HG03439 (cell line): ENCODE measurements around the gene VEGFB.

Experiments
- ATAC-seq: cut with Tn5 transposase; IDR thresholded peaks from one replicate; pipeline ENCODE4 v1.9.1; 2021; ENCODE audit warnings: mild to moderate bottlenecking, moderate library complexity; ENCODE audit not compliant: unreplicated experiment

The VEGFB gene, protein sequence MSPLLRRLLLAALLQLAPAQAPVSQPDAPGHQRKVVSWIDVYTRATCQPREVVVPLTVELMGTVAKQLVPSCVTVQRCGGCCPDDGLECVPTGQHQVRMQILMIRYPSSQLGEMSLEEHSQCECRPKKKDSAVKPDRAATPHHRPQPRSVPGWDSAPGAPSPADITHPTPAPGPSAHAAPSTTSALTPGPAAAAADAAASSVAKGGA

DNA sequence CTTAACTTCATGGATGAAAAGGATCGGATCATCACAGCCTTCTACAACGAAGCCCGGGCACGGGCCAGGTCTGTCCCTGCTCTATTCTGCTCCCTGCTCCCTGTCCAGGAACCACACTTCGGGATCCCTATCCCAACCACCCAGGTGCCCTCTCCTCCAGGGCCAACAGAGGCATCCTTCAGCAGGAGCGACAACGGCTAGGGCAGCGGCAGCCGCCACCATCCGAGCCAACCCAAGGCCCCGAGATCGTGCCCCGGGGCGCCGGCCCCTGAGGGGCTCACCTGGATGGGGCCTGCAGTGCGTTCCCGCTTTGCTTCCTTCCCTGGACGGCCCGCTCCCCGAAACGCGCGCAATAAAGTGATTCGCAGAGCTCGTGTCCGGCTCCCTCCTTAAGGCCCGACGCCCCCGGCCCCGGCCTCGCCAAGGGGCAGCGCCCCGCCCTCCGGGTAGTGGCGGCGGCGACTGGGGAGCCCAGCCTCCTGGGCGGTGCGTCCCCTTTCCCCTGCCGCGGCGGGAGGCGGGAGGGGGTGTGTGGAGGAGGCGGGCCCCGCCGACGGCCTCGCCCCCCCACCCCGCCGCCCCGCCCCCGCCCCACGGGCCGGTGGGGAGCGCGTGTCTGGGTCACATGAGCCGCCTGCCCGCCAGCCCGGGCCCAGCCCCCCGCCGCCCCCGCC, at the start of gene VEGFB:
VEGFB (plus strand) TSS at position 672 of the 674 bp plus-strand sequence. CDS start 250 bp downstream, outside the sequence.
- ATAC-seq = peak; percentile 29

DNA sequence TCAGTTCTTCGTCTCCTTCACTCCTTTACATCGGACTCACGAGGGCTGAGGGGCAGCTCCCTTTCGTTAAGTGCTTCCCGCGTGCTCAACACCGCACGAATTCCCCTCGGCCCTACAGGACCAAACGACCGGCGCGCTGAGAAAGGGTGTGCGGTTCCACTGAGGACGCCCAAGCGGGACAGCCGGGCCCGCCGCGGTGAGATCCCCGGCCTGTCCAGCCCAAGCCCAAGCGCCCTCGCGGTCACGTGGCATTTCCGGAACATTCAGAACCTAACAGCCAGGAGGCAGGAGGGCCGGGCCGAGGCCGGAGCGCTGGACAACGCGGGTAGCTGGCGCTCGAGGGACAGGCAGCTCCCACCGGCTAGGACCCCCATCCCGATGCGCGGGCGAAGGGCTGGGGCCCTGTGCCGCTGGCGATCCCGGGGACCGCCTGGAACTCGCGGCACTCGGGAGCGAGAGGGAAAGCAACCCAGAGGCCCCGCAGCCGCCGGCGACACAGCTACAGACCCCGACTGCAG, 49.1 kb upstream of the VEGFB start:
- ATAC-seq = peak; percentile 29

DNA sequence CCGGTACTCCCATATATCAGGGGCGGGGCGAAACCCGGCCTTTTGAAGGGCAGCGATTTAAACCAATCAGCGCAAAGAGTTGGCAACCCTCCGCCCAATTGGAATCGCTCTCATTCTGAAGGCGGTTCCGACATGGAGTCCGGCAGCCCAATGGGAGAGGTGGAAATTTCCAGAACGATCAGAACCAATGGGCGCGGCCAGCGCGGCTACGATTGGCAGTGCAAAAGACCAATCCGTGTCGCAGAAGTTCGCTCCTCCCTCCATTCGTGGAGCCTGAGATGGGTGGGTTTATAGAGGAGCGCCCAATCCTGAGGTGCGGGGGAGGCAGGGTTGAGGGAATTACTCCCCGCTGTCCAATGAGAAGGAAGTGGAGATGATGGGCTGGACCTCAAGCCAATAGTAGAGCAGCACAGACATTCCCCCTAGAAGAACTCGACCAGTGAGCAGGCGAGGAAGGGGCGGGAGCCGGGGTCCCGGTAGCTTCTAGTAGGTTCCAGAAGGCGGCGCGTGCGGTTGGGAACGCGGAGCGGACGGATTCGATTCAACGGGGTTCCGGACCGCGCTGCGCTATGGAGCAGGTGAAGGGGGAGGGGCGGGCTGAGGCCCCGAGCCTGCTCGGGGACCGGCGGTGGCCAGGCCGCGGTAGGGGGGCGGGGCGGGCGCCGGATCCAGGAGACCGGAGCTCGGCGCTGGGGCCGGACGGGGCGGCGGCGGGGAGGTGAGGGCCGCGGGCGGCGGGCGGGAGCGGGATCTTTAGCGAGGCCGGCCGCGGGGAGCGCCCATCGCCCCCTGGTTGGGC, 48.5 kb upstream of the VEGFB start, which contains the start of gene STIP1:
STIP1 (plus strand) TSS at position 479 of the 799 bp plus-strand sequence; CDS start at position 570, 91 bp downstream.
- ATAC-seq = peak; percentile 86

DNA sequence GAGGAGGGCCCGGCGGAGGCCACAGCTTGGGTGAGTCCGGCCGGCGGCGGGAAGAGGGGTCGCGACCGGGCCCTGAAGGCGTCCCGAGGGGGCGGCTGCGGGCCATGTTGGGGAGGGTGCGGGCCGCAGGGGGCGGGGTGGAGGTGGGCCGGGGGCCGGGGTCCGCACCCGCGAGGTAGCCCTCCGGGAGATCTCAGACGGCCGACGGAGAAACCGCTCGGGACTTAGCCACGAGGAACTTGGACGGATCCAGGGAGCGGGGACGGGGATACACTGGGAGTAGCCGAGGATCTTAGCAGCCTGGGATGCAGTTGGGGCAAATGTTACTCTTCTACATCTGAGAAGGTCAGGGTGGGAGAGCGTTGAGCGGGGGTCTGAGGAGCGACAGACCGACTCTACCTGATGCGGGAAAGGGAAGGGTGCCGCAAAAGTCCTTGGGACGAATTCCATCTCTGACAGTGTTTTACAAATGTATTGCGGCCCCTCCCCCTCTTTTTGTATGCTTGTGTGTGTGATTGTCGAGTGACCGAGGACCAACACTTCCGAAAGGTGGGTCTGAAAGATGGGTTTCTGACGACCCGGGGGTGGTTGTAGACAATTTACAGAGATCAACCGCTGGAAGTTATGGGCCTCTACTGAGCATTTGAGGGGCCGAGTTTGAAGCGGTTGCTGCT, 47.8 kb upstream of the VEGFB start:
- no peak for ATAC-seq

DNA sequence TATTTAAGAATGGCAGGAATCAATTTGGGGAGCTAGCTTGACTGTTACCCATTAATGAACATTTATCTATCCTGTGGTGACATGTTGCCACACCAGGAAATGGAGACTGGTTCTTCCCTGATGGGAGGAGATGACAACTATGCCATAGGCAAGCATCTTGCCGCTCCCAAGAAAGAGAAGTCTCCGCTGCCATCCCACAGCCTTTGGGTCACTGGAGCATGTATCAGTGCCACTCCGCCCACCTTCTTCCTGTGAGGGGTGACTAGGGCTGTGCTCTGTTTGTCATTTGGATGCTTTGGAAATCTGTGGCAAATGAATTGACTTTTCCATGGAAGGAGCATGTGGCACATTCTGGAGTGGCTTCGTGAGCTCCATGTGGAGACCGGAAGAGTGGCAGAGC, 42.0 kb upstream of the VEGFB start:
- no peak for ATAC-seq

DNA sequence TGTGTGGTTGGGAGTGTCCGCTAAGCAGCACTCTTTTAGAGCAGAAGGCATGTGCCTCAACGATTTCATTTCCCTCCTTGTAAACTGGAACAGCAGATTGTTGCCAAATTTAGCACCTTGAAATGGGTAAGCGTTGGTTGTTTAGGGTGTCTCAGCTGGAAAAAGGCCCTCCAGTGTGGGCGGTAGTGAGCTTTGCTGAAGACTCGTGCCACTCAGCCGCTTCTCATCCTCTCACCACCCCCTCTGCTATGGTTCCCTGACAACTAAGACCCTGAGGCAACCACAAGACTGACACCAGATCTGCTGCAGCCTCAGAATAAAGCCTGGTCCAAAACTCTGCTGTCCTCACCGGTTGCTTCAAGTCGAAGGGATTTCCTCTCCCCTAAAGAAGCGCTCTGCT, 37.8 kb upstream of the VEGFB start:
- ATAC-seq = no peak

DNA sequence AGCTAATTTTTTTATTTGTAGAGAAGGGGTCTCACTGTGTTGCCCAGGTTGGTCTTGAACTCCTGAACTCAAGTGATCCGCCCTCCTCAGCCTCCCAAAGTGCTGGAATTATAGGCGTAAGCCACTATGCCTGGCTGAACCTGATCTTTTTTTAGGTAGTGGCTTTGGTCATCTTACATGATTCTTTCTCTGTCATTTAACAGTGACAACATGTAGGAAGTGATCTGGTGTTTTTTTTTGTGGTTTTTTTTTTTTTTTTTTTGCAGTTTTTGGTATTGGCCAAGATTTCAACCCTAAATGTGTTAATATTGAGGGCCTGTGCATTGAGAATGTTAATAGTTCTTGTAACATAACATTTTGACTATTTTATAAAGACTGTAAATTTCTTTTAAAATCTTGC, 35.9 kb upstream of the VEGFB start:
- no peak for ATAC-seq

DNA sequence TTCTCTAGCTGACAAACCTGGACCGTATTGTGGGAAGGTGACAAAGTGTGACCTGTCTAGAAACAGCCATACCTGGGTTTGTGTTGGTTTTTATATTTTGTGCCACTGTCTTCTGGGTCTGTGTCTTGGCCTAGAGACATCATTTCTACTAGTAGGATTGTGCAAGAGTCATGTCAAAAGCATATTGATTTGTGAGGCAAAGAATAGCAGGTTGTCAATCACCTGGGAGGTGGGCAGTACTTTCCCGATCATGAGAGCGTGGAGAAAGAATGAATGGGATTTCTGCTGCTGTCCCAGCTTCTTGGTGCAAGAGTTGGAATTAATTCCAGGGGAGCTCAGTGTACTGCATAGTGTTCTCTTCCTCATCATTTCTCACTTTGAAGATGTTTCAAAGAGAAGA, 32.8 kb upstream of the VEGFB start:
- ATAC-seq = no peak

DNA sequence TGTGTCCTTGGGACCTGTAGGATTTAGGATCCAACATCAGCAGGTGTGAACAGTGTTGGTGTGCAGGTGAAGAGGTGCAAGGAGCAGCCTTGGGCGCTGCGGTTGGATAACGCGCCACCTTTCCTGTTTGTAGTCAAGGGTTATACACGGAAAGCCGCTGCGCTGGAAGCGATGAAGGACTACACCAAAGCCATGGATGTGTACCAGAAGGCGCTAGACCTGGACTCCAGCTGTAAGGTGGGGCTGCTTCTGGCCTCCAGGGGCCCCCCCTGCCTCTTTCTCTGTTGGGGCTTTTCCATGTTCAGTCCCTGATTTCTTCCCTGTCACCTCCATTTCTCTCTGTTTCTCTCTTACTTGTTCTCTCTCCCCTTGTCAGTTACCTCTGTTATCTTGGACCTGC, 31.4 kb upstream of the VEGFB start:
- ATAC-seq = no peak

DNA sequence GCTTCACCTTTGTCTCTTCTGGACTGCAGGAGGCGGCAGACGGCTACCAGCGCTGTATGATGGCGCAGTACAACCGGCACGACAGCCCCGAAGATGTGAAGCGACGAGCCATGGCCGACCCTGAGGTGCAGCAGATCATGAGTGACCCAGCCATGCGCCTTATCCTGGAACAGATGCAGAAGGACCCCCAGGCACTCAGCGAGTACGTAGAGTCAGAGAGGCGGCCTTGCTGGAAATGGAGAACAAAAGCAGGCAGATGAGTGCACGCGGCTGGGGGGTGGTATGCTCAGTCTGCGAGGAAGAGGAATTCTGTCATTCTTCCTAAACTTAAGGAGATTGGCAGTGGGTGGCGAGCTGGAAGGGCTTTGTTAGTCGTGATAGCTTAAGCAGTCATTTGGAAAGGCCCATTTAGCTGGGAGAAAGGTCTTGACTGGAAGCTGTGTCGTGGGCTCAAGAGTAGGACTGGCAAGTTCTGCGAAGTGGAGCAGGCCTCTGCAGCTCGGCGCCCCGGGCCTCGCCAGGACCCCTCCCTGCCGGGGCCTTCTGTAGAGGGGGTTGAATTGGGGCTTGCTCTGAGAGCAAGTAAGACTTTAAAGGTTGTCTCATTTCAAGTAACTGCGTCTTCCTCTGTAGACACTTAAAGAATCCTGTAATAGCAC, 30.8 kb upstream of the VEGFB start:
- ATAC-seq = no peak

DNA sequence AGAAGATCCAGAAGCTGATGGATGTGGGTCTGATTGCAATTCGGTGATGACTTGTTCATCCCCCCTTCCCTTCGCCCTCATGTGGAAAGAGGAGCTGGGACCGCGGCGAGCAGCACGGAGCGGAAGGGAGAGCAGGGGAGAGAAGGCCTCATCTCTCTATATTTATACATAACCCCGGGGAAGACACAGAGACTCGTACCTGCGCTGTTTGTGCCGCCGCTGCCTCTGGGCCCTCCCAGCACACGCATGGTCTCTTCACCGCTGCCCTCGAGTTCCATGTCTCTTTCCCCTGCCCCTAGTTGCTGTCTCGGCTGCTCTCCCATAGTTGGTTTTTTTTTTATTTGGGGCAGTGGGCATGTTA, 30.3 kb upstream of the VEGFB start:
- no peak for ATAC-seq

DNA sequence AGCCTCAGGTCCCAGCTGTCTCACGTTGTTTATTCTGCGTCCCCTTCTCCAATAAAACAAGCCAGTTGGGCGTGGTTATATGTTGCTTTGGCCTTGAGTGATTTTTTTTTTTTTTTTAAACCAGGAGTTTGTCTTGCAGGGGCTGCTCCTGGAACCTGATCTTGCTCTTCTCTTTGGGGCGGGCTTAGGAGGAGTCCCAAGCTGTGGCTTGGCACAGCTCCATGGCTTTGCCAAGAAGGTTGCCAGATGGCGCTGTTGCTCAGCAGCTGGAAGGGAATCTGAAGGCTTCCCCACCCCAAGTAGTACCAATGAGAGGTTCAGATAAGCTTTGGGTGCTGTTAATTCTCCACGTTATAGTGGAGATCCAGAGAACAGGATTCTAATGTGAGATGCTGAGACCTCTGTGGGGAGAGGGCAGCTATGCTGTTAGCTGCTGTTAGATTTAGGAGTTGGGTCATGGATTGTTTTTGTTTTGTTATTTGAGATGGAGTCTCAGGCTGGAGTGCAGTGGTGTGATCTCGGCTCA, 29.9 kb upstream of the VEGFB start:
- ATAC-seq = no peak

DNA sequence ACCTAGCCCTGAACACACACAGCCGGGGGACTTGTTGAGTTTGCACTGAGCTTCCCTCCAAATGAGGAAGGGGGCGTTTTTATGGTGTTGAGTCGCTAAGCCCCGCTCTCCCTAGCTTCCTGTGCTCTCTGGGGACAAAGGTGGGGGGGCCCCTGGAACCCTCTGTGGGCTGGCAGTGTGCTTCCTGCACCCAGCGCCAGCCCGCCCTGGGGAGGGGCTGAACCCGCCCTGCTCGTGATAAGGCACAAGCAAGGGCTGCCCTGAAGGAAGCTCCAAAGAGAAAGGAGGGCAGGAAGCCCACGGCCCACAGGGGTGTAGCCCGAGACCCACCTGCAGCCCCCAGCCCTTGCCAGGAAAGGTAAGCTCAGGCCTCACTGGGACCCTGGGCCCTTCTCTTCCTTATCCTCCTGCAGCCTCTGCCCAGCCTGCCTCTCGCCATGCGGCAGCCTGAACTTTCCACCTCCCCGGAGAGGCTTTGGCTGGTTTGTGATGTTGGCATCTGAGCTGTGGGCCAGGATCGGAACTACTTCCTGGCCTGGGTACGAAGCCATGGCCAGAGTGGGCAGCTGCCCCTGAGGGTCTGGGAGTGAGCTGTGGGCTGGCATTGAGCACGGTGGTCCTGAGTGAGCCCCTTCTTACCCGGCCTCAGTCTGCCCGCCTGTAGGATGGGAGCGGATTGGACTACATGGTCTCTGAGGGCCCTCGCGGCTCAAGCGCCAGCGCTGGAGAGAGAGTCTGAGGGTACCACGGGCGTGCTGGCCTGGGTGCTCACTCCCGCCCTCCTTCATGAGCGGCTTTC, 27.7 kb upstream of the VEGFB start, which contains the start of gene FERMT3:
FERMT3 (plus strand) TSS at position 265 of the 799 bp plus-strand sequence. CDS start 644 bp downstream, outside the sequence.
- ATAC-seq = no peak

DNA sequence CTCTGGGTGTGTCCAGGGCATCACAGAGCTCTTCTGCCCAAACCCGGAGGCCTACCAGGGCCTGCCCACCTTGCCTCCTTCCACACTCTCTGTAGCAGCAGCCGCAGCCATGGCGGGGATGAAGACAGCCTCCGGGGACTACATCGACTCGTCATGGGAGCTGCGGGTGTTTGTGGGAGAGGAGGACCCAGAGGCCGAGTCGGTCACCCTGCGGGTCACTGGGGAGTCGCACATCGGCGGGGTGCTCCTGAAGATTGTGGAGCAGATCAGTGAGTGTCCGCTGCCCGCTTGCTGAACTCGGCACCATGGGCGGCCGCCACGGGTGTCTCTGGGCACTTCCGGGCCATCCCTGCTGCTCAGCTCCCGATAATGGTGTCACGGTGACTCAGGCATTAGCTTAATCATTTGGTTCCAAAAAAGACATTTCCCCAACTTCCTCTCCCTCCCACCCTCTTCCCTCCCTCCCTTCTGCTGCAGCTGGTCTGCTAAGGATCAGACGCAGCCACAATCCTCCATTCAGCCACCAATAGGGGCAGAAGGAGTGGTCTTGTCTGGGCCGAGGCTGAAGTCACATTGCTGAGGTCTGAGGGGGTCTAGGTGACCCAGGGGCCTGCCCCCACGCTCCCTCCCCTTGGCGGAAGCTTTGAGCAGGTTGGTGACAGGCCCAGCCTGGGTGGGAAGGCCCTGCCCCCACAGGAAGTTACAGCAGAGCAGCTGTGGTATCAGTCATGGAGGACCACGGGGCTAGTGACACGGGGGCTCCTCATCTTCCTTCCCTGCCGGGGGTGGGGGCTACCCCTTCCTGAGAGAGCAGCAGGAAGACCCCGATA, 26.9 kb upstream of the VEGFB start:
- no peak for ATAC-seq

DNA sequence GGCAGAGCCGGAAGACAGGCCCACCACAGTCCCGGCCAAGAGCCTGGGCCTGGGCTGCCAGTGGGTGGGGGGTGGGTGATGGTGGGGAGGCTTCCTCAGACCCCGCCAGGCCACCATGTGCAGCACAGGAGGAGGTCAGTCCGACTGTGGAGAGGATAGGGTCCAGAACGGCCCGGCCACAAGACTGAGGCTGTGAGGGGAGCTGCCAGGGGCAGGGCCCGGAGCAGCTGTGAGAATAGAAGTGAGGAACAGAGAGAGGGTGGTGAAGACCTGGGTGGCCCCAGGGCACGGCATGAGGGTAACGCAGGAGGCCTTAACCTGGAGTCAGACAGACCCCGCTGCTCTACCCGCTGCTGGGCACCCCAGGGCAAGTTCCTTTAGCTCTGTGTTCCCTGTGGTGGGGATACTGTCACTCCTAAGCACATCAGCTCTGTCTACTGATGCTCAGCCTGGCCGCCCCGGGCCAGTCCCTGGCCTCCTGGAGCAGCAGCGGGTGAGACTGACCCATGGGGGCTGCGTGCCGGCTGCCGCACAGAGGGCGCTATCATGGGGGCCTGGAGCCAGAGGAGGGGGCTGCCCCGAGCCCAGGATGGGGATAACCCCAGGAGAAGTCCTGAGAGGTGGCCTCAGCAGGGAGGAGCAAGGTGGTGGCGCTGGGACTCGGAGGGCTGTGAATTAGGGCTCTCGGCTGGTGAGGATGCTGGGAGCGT, 26.1 kb upstream of the VEGFB start:
- ATAC-seq = no peak

DNA sequence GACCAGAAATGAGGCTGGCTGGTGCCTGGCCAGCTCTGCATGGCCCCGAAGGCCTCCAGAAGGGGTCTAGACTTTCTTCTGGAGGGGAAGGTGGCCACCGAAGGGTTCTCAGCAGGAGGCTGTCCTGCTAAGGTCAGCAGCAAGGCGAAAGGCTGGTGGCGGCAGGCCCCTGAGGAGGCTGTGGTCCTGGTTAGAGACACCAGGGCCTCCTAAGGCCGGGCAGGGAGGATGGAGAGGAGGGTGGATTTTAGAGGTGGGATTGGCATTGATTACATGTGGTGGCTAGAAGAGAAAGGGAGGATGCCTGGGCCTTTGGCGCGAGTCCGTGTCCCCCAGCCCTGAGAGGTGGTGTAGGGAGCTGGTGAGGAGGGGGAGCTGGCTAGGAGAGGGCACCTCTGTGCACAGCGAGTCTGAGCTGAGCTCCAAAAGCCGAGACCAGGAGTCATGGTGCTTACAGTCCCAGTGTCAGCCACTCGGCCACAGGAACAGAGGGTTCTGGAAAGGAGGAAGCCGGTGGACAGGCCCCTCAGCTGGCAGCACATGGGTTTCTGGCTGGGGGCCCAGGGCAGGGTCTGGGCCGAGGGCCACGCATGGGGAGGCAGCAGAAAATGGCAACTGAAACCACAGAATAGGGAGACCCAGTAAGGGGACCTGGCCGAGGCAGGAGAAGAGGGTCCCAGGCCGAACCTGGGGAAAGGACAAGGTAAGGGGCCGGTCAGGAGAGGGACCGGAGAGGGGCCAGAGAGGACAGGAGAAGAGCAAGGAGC, 25.4 kb upstream of the VEGFB start:
- ATAC-seq = no peak

DNA sequence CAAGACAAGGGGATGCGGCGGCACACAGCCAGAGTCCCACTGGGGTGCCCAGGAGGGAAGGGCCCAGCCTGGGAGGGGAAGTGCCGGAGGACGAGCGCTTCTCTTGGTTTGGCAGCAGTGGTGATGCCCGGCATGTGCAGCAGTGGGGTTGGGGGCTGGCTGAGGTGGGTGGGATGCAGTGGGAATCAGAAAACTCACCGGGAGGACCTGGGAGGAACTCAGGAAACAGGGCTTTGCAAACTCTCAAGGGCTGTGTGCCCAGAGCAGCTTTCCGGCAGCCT, 24.9 kb upstream of the VEGFB start:
- ATAC-seq = no peak
